DLD1 (cell line): ENCODE measurements around the gene GMPR2.

Source experiments
- in situ Hi-C: cut with HindIII; loops from 2 replicates; pipeline ENCODE4 v1.10.0; 2017; ENCODE audit warnings: low sequenced_read_pairs

Gene GMPR2

DNA sequence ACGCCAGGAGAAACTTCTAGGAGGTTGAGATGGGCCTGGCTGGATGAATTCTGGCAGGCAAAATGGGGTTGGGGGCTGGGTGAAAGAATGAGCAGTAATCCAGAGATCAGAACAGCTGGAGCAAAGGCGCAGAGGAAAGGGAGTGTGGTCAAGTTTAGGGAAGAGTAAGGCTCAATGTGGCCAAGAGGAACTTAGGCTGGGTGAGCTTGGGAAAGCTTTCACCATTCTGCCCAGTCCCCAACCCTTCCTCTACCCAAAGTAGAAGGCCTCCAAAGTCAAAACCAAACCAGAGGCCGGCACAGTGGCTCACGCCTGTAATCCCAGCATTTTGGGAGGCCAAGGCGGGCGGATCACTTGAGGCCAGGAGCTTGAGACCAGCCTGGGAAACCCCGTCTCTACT lies 48.9 kb downstream of the GMPR2 start:
- in situ Hi-C loops = no loop called here

- in situ Hi-C loops = no loop called here
Measured at GRCh38 chr14:24282736-24283135, 50.0 kb downstream of the GMPR2 start.

GRCh38 chr14:24283796-24284460 lies 51.2 kb downstream of the GMPR2 start:
- in situ Hi-C loops = no loop called here

DNA sequence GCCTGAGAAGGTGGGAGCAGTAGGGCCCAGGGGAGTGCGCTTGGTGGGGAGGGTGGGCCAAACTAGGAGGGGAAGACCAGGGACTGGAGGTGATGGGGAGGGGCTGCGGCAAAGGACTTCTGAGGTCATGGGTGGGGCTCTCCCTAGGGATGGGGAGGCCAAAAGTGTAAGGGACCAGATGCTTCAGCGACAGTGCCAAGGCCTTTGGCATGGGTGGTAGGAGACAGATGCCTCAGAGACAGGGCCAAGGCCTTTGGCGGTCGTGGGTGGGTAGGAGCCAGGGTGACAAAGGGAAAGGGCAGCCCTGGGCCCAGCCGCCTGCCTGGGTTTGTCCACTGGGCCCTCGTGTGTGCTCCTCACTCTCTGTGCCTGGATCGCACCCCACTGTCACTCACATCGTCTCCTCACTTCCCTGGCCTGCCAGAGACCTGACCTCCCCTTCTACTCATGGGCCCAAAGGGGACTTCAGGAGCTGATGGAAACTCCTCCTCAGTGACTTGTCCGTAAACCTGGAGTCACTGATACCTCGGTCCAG lies 51.8 kb downstream of the GMPR2 start:
- in situ Hi-C loops = no loop called here

GRCh38 chr14:24285351-24285750 lies 52.6 kb downstream of the GMPR2 start:
- in situ Hi-C loops = no loop called here

DNA sequence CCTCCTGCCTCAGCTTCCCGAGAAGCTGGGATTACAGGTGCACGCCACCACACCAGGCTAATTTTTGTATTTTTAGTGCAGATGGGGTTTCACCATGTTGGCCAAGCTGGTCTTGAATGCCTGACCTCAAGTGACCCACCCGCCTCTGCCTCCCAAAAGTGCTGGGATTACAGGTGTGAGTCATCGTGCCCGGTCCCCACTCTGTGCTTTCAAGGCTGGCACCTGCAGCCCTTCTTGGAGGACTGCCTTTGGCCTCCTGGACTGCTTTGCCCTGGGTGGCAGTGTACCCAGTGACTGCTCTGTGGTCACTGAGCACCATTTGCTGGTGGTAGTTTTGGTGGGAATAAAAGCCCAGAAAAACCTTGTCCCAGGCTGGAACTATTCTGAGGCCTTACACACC lies 54.3 kb downstream of the GMPR2 start:
- in situ Hi-C loops = no loop called here
